GM12878 (cell line): Measurements from ENCODE around the gene IQGAP3. TPM values are rescaled to one million over a fixed set of nuclear protein-coding genes. Genes with fewer than 3 reads are reported as not detected.

Experiments used
- ATAC-seq: fragments of 200-7000 bp; cut with Tn5 transposase; 3 replicates; pipeline ENCODE4 v1.9.1; 2020; ENCODE audit warnings: mild to moderate bottlenecking, moderate library complexity
- BruUV-seq: library from RNA; stranded (reverse); fragments of 400-500 nt; replicated peaks from 2 replicates; lab custom pipeline; 2021; lab: Mats Ljungman, UMichigan
- CTCF ChIA-PET: fragments of 300-600 bp; sonication (Branson Sonifier 250); formaldehyde crosslinking; extraction: SDS; loops from one replicate; lab custom pipeline; 2021; ENCODE audit warnings: inconsistent platforms; lab: Yijun Ruan, JAX
- POLR2A ChIA-PET: fragments of 350-600 bp; formaldehyde crosslinking; extraction: SDS; loops from one replicate; lab custom pipeline; 2021; ENCODE audit warnings: inconsistent platforms; lab: Charles Lee
- RAD21 ChIA-PET: fragments of 300-600 bp; sonication (Branson Sonifier 250); formaldehyde crosslinking; loops from one replicate; lab custom pipeline; 2023; ENCODE audit warnings: antibody characterized with exemption; ENCODE audit not compliant: unreplicated experiment; lab: Charles Lee
- SMC1A ChIA-PET: fragments of 300-600 bp; sonication (Branson Sonifier 250); formaldehyde crosslinking; loops from one replicate; lab custom pipeline; 2023; ENCODE audit not compliant: unreplicated experiment, uncharacterized antibody; lab: Charles Lee
- DNase-seq: peaks from one replicate; pipeline ENCODE4 v3.0.0-alpha.2; 2011; ENCODE audit warnings: low read depth, low spot score
- FAIRE-seq: peaks from 3 replicates; lab custom pipeline; 2011; peaks lifted over from hg19 to GRCh38; lab: Jason Lieb, UNC
- H2AFZ ChIP-seq: 2 replicates; pipeline ENCODE4 v1.6.0; 2011; ENCODE audit warnings: low read depth, low read length, control low read depth; ENCODE audit not compliant: control insufficient read depth
- H3K27ac ChIP-seq: 2 replicates; pipeline ENCODE4 v1.5.1; 2011; ENCODE audit warnings: control low read depth; ENCODE audit not compliant: control insufficient read depth, insufficient read depth
- H3K27me3 ChIP-seq, 2 experiments: replicated peaks in 1 of 2; 2 replicates each; pipeline versions ENCODE4 v1.6.0 to v1.6.1; 2011; ENCODE audit warnings: low read length in 1 of 2; ENCODE audit not compliant: control insufficient read depth in 2 of 2, insufficient read depth in 2 of 2
- H3K36me3 ChIP-seq, 2 experiments: 2 replicates each; pipeline ENCODE4 v1.5.1; 2011; ENCODE audit warnings: low read length in 1 of 2; ENCODE audit not compliant: control insufficient read depth in 2 of 2, insufficient read depth in 2 of 2
- H3K4me1 ChIP-seq: 2 replicates; pipeline ENCODE4 v1.6.1; 2011; ENCODE audit warnings: mild to moderate bottlenecking, low read length, moderate library complexity, mixed read lengths; ENCODE audit not compliant: control insufficient read depth, insufficient read depth
- H3K4me2 ChIP-seq: 2 replicates; pipeline ENCODE4 v1.6.0; 2011; ENCODE audit warnings: control low read depth; ENCODE audit not compliant: control insufficient read depth, insufficient read depth
- H3K4me3 ChIP-seq: fragments of 200-600 bp; sonication (generic); 2 replicates; pipeline ENCODE4 v1.5.1; 2016
- H3K79me2 ChIP-seq: 2 replicates; pipeline ENCODE4 v1.6.0; 2011; ENCODE audit warnings: low read length; ENCODE audit not compliant: control insufficient read depth, insufficient read depth
- H3K9ac ChIP-seq: 2 replicates; pipeline ENCODE4 v1.8.0; 2011; ENCODE audit warnings: low read length, control low read depth, mixed read lengths; ENCODE audit not compliant: control insufficient read depth, insufficient read depth
- H3K9me3 ChIP-seq: replicated peaks from 3 replicates; pipeline ENCODE4 v1.5.1; 2011; ENCODE audit warnings: mild to moderate bottlenecking, low read length; ENCODE audit not compliant: control insufficient read depth, insufficient read depth
- H4K20me1 ChIP-seq: 2 replicates; pipeline ENCODE4 v1.6.0; 2011; ENCODE audit not compliant: control insufficient read depth, insufficient read depth
- BACH1 ChIP-seq: fragments of 450-650 bp; IDR thresholded peaks from 2 replicates; pipeline ENCODE4 v1.6.1; 2017; ENCODE audit warnings: mild to moderate bottlenecking, borderline replicate concordance
- MEF2B ChIP-seq: fragments of 450-650 bp; IDR thresholded peaks from 2 replicates; pipeline ENCODE4 v1.6.1; 2018; ENCODE audit warnings: mild to moderate bottlenecking, moderate library complexity; ENCODE audit not compliant: partially characterized antibody, poor library complexity, severe bottlenecking
- PAX5 ChIP-seq: IDR thresholded peaks from 2 replicates; pipeline ENCODE4 v1.6.1; 2011; ENCODE audit warnings: low read depth, low read length, borderline replicate concordance
- POLR2AphosphoS5 ChIP-seq: IDR thresholded peaks from 2 replicates; pipeline ENCODE4 v1.6.1; 2011; ENCODE audit warnings: mild to moderate bottlenecking, low read length, inconsistent platforms
- SIN3A ChIP-seq: IDR thresholded peaks from 2 replicates; pipeline ENCODE4 v1.6.1; 2012; ENCODE audit warnings: low read depth, low read length, improper control_type of control experiment
- WGBS: methylation state at CpG from one replicate; pipeline ENCODE4 v1.1.6; 2016; ENCODE audit warnings: low lambda C conversion rate; ENCODE audit not compliant: insufficient replicate concordance, insufficient coverage; ENCODE audit errors: missing lambda C conversion rate; 5-methylcytosine and 5-hydroxymethylcytosine counted together
- in situ Hi-C: fragments of 300-500 bp; cut with MboI; formaldehyde crosslinking; loops from 9 replicates; pipeline ENCODE4 v1.14.3; 2018; ENCODE audit warnings: mixed read lengths
- intact Hi-C: fragments of 100-400 bp; cut with micrococcal nuclease; formaldehyde crosslinking; loops from one replicate; pipeline ENCODE4 v1.14.2; 2022; ENCODE audit not compliant: unreplicated experiment
- polyA plus RNA-seq, 11 experiments: library from polyadenylated mRNA; depleted of rRNA in 4 of 11; unstranded in 6 of 11; stranded (reverse) in 5 of 11; fragments of >200 nt; fragmentation: Nextera tagmentation in 4 of 11; fragmentation: Illumina TruSeq in 1 of 11; extraction: Ambion mirVana in 4 of 11; extraction: Trizol in 1 of 11; gene quantifications; 1 replicate in 1 of 11; 2 replicates in 10 of 11; pipeline versions ENCODE4 v1.2.1 to v1.2.3, GENCODE V29; 2011 to 2016; ENCODE audit warnings: inconsistent platforms in 2 of 11, missing spikeins in 2 of 11, low read depth in 1 of 11
- total RNA-seq, 4 experiments: library from RNA; depleted of rRNA in 3 of 4; stranded (reverse); fragments of >200 nt in 3 of 4; fragmentation: Illumina TruSeq in 1 of 4; extraction: Trizol in 1 of 4; gene quantifications; 2 replicates each; pipeline versions ENCODE4 v1.2.1 to v1.2.3, GENCODE V29; 2013 to 2021
- TF ChIP-seq, protein P1 (sequence below): IDR thresholded peaks from 2 replicates; pipeline ENCODE4 v1.6.1; 2011; ENCODE audit warnings: borderline replicate concordance, low read depth, mild to moderate bottlenecking, moderate library complexity, low read length; ENCODE audit not compliant: insufficient read depth, poor library complexity, severe bottlenecking
- TF ChIP-seq, protein P2 (sequence below): fragments of 450-650 bp; IDR thresholded peaks from 2 replicates; pipeline ENCODE4 v1.6.1; 2016; ENCODE audit warnings: mild to moderate bottlenecking

IQGAP3 gene
- total and polyA plus RNA-seq, 10 of the 15 experiments (the other 5 are each of a cell fraction or from before 2014, with no cell fraction given) = 1.1 to 10.7 (median 7.9) TPM

DNA sequence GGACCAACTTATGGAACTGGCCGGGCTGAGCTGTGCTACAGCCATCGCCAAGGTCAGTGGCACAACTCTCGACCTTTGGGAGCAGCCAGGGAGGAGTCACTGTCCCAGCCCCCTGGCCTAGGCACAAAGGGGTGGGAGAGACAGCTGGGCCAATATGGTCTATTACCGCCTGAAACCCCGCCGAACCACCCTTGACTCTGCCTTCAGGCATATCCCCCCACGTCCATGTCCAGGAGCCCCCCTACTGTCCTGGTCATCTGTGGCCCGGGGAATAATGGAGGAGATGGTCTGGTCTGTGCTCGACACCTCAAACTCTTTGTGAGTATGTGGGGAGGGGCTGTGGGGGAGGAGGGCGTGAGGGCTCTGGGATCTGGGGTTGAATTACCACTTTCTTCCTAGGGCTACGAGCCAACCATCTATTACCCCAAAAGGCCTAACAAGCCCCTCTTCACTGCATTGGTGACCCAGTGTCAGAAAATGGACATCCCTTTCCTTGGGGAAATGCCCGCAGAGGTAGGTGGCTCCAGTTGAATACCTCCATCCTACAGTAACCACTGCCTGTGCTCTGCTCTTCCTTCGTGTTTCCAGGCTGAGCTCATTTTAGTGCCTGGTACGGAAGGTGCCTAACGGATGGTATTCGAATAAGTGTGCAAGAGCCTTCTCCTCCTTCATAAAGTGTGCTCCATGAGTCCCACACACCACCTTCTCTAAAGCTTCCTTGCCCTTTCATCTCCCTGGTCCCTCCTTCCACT lies 20.0 kb upstream of the IQGAP3 start:
- ChIA-PET RAD21 (interaction anchor here (1.2 to 2.2 kb wide), 8 partner anchors 9 to 206 kb away, joined by 3 to 18 read pairs (median 10); partner anchors contain the start of gene GPATCH4), POLR2A (interaction anchor here (1.4 to 3.1 kb wide), 7 partner anchors 9 to 309 kb away, joined by 3 to 39 read pairs (median 6); partner anchors contain the start of genes GPATCH4, MEF2D and SMG5), SMC1A (interaction anchor here (0.6 to 5.9 kb wide), 8 partner anchors 10 to 147 kb away, joined by 3 to 47 read pairs (median 5); partner anchors contain the start of genes GPATCH4 and TTC24), CTCF (interaction anchor here (0.9 to 4.6 kb wide), 18 partner anchors 9 to 236 kb away, joined by 3 to 49 read pairs (median 5); partner anchors contain the start of genes GPATCH4 and TTC24)
- peaks cover 9% of the 10 kb centered on the region for H3K79me2 ChIP-seq
- no peaks in the 10 kb centered on the region for H4K20me1 ChIP-seq
- no peak for FAIRE-seq
- H3K27ac ChIP-seq = peak overlapping the region; percentile 86
- TF ChIP-seq POLR2AphosphoS5 = peak; percentile 46; the same call in 1 of the 2 replicates
- TF ChIP-seq PAX5 = no peak
- TF ChIP-seq SIN3A = no peak
- TF ChIP-seq BACH1 = 0 out of 2 replicates have a peak, but pooled peaks have one; percentile 3
- TF ChIP-seq, protein P1, sequence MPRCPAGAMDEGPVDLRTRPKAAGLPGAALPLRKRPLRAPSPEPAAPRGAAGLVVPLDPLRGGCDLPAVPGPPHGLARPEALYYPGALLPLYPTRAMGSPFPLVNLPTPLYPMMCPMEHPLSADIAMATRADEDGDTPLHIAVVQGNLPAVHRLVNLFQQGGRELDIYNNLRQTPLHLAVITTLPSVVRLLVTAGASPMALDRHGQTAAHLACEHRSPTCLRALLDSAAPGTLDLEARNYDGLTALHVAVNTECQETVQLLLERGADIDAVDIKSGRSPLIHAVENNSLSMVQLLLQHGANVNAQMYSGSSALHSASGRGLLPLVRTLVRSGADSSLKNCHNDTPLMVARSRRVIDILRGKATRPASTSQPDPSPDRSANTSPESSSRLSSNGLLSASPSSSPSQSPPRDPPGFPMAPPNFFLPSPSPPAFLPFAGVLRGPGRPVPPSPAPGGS = peak; percentile 3
- TF ChIP-seq, protein P2, sequence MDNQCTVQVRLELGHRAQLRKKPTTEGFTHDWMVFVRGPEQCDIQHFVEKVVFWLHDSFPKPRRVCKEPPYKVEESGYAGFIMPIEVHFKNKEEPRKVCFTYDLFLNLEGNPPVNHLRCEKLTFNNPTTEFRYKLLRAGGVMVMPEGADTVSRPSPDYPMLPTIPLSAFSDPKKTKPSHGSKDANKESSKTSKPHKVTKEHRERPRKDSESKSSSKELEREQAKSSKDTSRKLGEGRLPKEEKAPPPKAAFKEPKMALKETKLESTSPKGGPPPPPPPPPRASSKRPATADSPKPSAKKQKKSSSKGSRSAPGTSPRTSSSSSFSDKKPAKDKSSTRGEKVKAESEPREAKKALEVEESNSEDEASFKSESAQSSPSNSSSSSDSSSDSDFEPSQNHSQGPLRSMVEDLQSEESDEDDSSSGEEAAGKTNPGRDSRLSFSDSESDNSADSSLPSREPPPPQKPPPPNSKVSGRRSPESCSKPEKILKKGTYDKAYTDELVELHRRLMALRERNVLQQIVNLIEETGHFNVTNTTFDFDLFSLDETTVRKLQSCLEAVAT = 0 out of 2 replicates have a peak, but pooled peaks have one; percentile 37
- TF ChIP-seq MEF2B = no peak
- H3K9me3 ChIP-seq = no peaks in the 10 kb centered on the region
- 17% methylated on average over 16 of the region's 16 CpGs for WGBS
- in situ Hi-C loops (no loop called here), intact Hi-C loops (no loop called here)
- peak overlapping the region; percentile 89 for H3K4me3 ChIP-seq
- ATAC-seq = no peak; the same call in 2 of the 3 replicates
- peaks cover 5% of the 10 kb centered on the region for H3K4me1 ChIP-seq
- DNase-seq = no peak
- peak overlapping the region; percentile 99 for H3K4me2 ChIP-seq
- H3K9ac ChIP-seq = peak overlapping the region; percentile 79
- BruUV-seq = TSS peak; percentile 69
- H2AFZ ChIP-seq = no peak overlapping the region; the same call in 1 of the 2 replicates
- no peaks in the 10 kb centered on the region for H3K27me3 ChIP-seq
- peaks cover 19 to 25% of the 10 kb centered on the region in 2 experiments; a peak in 3 of 4 replicates for H3K36me3 ChIP-seq
